ENCODE results near the gene TARBP1.
A peak's percentile ranks its signal among the peaks of the same experiment; 100 is the strongest.
"Not testable (repeated sequence)": the region's sequence is repeated elsewhere in the genome, so short reads cannot be mapped to it uniquely, and the experiment has no call there.

TARBP1 gene, protein sequence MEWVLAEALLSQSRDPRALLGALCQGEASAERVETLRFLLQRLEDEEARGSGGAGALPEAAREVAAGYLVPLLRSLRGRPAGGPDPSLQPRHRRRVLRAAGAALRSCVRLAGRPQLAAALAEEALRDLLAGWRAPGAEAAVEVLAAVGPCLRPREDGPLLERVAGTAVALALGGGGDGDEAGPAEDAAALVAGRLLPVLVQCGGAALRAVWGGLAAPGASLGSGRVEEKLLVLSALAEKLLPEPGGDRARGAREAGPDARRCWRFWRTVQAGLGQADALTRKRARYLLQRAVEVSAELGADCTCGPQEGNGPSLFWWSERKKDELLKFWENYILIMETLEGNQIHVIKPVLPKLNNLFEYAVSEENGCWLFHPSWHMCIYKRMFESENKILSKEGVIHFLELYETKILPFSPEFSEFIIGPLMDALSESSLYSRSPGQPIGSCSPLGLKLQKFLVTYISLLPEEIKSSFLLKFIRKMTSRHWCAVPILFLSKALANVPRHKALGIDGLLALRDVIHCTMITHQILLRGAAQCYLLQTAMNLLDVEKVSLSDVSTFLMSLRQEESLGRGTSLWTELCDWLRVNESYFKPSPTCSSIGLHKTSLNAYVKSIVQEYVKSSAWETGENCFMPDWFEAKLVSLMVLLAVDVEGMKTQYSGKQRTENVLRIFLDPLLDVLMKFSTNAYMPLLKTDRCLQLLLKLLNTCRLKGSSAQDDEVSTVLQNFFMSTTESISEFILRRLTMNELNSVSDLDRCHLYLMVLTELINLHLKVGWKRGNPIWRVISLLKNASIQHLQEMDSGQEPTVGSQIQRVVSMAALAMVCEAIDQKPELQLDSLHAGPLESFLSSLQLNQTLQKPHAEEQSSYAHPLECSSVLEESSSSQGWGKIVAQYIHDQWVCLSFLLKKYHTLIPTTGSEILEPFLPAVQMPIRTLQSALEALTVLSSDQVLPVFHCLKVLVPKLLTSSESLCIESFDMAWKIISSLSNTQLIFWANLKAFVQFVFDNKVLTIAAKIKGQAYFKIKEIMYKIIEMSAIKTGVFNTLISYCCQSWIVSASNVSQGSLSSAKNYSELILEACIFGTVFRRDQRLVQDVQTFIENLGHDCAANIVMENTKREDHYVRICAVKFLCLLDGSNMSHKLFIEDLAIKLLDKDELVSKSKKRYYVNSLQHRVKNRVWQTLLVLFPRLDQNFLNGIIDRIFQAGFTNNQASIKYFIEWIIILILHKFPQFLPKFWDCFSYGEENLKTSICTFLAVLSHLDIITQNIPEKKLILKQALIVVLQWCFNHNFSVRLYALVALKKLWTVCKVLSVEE (N-terminal part only)

DNA sequence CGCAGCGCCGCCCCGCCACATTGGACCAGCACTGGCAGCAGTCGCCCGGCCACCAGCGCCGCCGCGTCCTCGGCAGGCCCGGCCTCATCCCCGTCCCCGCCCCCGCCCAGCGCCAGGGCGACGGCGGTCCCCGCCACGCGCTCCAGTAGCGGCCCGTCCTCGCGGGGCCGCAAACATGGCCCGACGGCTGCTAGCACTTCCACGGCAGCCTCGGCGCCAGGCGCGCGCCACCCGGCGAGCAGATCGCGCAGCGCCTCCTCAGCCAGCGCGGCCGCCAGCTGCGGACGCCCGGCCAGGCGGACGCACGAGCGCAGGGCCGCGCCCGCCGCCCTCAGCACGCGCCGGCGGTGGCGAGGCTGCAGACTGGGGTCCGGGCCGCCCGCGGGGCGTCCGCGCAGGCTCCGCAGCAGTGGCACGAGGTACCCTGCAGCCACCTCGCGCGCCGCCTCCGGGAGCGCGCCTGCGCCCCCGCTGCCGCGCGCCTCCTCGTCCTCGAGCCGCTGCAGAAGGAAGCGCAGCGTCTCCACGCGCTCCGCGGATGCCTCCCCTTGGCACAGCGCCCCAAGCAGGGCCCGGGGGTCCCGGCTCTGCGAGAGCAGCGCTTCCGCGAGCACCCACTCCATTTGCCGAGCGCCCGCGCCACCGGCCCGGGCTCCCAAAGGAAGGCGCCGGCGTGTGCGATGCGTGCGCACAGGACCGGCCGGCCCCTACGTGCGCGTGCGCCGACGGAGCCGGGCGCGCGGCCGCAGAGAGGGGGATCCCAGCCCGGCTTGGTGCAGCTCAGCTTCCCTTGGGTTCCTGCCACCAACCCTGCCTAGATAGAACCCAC lies at the start of gene TARBP1:
Gene TARBP1 (minus strand): TSS at position 699 of the 829 bp plus-strand sequence. CDS start 76 bp downstream, at position 623.
- peak; percentile 36 to 68 for DNase-seq (ENCODE audit: low read depth in 2 of 2)

DNA sequence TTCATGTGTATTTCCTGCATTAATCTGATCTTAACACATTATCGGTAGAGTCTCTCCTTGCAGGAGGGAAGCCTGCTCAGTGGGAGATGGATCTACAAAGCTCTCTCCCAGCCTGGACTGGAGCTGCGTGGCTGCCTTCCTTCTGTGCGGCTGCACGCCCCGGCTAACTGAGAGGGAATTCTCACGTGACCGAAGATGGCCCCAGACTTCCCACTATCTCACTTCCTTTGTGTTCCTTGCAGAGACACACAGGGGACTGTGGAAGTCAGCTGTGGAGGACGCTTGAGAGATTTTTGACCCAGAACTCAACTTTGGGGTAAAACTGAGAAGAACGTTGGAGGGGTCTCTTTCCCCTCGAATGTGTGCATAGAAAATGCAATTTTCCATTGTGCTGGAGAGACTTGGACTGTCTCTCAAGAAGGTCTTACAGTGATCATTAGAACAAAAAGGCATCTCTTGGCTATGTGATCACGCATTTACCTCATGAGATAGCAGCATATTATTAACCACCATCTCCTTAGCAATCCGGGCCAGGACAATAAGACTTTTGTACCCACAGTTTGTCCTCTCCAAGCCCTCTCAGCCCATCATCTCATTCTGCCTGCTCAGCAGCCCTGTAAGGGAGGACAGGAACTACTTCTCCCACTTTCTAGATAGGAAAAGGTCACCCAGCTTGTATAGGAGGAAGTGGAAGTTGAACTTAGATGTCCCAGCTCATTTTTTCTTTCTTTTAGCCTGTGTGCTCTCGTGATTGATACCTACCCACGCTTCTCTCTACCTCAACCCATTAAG lies 49.3 kb upstream of the TARBP1 start:
- DNase-seq (ENCODE audit: low read depth in 2 of 2), result no peak

DNA sequence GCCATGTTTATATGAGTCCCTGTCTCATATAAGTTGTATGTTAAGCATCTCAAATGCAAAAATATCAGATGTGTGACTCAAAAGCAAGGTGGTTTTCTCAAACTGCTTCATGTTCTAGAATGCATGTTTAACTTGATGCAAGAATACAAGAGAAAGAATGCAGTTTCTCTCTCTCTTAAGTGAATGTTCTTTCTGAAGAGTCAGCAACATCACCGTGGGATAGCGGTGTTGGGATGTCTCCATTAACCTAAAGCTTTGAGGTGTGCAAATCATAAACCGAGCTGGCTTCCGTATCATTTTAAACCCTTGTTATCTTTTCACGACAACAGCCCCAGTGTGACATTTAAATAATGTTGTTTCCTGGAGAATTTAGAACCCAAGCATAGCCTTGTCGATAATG lies 48.4 kb upstream of the TARBP1 start:
- DNase-seq (ENCODE audit: low read depth in 2 of 2), result no peak

DNA sequence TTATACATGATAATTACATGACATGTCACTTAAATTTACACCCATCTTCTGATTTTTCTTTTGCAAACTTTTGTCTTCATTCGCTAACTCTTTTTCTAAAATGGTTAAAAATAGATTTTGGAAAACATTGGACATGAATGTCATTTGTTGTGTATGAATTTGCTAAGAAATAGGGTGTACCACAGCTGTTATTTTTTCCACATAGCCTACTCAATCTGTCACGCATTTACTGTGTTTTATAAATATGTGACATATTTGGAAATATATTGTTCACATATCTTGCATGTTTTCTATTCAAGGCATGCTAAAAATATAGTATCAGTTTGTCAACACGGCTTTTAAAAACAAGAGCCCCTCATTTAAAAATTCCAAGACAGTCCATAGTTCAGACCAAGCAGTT lies 47.9 kb upstream of the TARBP1 start:
- no peak for DNase-seq (ENCODE audit: low read depth in 2 of 2)

DNA sequence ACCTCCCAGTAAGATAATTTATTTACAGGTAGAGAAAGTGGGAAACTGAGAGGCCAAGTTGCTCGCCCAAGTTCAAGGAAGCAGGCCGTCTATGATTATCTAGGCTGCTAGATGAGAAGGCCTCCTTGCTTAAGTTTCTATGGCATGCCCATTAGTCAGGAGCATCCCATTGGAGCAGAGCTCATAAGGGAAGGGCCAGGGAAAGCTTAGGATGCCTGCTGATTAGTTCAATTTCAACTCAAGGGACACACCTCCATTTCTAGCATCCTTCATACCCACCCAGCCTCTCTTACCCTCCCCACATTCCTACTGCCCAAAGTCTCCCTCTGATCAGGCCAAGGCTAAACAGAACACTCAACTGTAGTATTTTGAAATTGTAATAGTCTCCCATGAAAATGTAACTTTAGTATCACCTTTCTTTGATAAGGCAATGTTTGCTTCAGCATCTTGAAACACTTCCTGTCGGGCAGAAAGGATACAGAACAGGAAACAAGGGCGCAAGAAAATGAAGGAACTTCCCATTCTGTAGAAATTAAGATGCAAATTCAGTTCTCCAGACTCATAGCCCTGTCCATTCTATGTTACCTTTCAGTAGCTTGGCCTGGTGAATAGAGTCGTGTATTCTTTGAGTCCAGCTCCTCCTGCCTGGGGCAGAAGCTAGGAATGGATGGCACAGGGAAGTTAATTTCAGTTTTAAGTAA lies 46.3 kb upstream of the TARBP1 start:
- DNase-seq (ENCODE audit: low read depth in 2 of 2), result no peak

DNA sequence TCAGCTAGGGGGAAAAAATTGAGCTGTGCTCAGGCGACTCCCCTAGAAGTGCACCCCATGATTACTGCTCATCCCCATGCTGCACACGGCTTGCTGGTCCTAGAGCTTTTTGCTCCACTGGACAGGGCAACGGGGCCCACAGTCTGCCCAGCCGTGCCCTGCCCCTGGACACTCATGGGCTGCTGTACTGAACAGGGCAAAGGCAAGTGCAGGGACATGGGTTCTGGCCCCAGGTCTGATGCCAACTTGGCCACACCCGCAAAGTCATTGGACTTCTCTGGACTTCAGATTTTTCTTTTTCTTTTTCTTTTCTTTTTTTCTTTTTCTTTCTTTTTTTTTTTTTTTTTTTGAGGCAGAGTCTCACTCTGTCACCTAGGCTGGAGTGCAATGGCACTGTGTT lies 42.9 kb upstream of the TARBP1 start:
- DNase-seq (ENCODE audit: low read depth in 2 of 2), result no peak

DNA sequence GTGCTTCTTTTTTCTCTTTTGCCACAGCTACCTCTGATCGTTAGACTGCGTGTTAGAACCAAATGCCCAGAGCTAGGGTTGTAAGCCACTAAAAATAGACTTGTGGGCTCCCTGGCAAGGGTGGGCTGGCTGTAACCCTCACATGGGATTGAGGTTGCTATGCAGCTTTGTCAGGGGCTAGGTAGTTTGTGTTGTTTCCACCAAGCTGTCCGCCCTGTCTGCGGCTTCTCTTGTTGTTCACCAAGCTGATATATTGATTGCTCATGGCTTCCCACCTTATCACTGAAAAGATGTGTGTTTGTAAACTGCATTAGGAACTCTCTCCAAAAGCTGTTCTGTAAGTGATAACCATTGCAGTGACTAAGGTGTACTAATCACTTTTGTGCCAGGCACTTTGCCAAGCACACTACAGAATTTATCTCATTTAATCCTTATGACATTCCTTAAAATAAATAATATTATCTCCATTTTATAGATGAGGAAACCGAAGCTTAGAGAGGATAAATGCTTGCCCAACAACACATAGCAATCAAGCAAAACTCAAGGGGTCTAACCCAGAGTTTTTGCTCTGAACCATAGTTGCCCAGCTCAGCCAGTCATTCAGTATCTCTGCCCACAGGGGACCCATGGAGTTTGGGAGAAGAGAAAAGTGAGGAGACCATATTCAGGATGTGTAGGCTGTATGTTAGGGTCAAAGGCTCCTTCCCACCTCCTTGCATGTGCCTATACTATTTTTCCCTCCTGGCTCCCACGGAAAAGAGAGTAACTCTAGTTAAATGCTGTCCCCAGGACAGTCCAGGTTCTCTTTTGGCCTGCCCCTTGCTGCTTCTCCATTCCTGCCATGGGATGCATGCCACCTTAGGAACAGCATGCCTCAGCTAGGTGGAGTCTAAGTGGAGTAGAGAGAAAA lies 42.2 kb upstream of the TARBP1 start:
- DNase-seq (ENCODE audit: low read depth in 2 of 2), result no peak

DNA sequence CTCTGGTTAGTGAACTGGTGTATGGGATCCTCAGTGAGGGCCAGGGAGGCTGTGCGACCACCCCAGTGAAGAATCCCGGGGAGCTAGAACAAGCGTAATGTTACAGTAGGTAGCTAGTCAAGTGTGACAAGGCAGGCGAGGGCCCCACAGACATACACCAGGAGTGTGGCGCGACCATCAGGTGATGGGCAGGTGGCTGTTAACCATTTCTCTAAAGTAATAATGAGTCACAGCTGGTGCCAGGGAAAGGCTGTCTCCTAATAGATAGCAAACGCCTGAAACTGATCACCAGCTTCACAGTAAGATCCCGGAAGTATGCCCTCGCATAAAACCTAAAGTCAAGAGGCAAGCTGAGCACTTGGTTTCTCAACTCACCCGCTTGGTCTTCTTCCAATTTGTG lies 40.5 kb upstream of the TARBP1 start:
- no peak for DNase-seq (ENCODE audit: low read depth in 2 of 2)

DNA sequence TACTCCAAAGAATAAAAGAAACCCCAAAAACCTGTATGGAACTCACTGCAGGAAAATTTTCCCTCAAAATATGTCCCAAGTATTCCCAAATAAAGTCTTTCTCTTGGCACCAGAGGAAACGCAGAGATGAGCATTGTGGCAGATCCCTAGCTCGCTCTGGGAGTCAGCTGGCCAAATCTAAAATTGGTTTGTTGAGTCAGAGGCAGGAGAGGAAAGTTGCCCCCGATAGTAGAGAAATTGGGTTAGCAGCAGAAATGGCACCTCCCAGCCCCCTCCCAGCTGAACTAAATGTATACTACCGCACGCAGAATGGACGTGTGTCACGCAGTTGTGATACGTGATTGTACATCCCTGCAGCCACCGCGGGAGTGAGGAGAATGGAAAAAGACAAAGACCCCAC lies 39.9 kb upstream of the TARBP1 start:
- DNase-seq (ENCODE audit: low read depth in 2 of 2), result no peak

DNA sequence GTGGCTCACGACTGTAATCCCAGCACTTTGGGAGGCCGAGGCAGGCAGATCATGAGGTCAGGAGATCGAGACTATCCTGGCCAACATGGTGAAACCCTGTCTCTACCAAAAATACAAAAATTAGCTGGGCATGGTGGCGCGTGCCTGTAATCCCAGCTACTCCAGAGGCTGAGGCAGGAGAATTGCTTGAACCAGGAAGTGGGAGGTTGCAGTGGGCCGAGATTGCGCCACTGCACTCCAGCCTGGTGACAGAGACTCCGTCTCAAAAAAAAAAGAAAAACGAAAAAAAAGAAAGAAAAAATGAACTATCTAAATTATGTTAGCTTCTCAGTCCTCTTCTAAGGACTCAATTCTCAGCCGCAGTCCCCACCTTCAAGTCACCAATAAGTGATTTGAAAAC lies 39.1 kb upstream of the TARBP1 start:
- not testable (repeated sequence) for DNase-seq (ENCODE audit: low read depth in 2 of 2)

DNA sequence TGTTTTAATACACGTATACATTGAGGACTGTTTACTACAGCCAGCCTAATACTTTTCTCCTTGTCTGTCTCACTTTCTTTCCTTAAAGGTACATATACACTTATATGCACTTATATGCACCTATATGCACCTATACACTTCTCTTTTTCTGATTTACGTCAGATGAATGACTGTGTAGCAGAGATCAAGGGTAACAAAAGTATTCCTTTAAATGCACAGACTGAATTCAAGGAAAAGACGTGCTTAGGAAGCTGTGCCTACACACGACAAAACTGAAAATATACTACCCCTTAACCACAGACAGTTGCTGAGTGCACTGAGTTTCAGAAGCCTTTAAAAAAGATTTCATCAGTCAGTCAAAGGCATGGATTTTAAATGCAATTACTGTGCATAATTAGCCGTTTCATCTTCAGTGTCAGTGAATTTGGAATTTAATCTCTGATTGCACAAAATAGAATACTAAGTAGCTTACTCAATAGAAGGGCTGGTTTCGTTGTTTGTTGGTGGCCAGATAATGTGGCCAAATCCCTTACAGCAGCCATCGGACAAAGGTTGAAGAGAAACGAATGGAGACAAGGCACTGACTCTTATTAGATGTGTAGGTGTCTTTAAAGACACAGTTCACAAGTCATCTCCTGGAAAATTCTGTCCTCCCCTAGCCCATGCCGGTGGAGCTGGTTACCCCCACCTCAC lies 38.3 kb upstream of the TARBP1 start:
- DNase-seq (ENCODE audit: low read depth in 2 of 2), result no peak

DNA sequence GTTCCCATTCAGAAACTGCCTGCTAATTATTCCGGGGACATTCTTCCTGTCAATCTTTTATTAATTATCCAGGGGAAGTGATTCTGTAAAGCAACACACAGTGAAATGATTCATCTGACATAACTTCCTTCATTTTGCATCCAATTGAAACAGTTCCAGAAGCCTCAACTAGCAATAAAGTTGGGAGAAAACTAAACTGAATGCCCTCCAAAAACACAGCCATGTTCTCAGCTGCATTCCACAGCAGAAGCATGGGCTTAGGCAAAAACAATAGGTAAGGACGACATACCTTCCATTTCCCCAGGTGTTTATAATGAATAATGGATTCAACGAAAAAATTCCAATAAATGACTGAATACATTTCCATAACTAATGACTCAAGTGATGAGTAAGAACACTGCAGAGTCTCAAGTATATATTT lies 36.9 kb upstream of the TARBP1 start:
- no peak for DNase-seq (ENCODE audit: low read depth in 2 of 2)

DNA sequence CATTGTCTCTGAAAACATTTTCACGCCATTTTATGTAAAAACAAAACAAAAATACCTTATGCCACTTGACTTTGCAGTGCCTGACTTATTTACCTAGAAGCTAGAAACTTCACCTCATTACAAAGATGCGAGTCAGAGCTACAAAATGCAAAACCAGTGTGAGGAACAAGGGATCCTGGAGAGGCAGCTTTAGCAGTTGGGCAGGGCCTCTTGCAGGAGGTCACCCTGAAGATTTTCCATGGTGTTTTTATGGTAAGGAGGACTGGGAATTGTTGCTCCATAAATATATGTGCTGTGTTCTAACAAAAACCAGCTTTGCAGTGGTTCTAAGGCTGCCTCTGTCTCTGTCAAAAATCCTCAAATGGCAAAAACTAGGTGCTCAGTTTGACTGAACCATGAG lies 36.4 kb upstream of the TARBP1 start:
- no peak for DNase-seq (ENCODE audit: low read depth in 2 of 2)

DNA sequence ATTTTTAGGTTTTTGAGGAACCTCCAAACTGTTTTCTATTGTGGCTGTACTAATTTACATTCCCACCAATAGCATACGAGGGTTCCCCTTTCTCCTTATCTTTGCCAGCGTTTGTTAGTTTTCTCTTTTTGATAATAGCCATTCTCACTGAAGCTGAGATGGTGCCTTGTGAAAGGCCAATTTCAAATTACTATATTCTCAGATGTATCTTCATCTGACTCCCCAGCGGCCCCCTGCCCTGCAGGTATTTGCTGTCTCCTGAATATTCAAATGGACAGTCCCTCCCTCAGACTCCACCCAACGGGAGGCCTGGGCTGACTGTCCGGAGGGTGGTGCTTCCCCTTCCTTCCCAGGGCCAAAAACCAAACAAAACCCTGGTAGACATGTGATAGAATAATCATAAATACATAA lies 33.5 kb upstream of the TARBP1 start:
- DNase-seq (ENCODE audit: low read depth in 2 of 2), result no peak

DNA sequence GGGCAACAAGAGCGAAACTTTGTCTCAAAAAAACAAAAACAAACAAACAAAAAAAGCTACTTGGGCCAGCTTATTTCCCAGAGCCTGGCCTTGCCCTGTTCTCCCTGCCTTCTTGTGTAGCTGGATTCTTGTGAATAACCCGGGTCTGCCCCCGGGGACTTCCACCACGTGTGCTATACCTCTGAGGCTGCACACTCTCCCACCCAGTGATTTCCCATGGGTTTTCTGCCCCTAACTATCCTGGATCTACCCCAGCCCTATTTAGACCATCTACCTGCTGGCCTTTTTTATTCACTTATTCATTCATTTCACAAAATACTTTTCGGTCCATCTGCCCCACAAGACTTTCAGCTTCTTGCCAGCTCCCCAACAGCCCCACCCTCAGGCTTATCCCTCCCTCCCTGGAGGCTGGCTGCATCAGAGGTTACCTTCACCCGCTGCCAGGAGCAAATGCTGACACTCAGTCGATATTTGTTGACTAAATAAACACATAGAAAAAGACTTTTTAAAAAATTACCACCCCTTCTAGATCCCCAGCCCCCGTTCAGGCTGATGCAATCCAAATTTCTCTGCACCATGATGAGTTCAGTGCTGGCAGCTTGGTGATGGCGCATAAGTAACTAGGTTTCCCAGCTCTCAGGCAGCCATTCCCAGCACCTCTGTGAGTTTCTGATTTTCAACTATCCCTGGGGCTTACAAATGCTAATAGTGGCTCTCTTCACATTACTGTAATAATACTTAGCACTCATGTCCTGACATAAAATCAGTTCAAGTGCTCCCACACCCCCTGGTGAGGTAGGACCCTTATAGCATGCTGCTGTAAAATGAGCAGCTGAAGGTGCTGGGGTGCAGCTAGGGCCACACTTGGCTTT lies 30.7 kb upstream of the TARBP1 start:
- DNase-seq (ENCODE audit: low read depth in 2 of 2), result no peak

DNA sequence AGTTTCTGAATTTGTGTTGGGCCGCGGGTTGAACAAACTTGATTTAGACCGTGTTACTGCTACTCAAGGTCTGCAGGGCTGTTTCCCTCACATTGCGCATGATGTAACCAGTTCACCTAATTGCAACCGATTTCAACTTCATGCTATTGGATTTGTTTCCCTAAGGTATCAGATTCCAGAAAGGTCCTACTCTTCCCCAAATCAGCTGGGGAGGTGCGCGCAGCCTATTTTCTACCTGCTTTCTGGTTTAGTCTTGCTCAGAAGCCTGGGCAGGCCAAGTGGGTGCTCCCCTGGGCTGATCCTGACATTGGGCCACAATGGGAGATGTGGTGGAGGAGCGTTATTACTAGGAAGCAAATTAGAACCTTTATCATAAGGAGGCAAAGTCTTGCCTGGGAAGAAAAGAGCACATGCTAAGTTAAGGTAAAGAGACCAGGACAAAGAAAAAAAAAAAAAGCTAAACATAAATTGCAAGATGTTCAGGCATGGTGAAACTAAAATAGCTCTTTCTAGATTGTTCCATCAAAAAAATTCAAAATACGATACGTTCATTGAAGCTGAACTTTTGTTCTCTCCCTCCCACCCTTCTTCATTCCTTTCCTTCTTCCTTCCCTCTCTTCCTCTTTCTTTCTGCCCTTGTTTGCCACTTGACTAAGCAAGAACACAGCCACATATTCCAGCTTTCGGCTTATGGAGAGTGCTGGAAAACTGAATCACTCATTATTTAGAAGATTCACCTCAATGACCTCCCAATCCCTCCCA lies 28.8 kb upstream of the TARBP1 start:
- DNase-seq (ENCODE audit: low read depth in 2 of 2), result no peak

Measured in stimulated activated CD8-positive, alpha-beta memory T cell treated with anti-CD3 and anti-CD28 coated beads, Interleukin-15, amount 100 ng/mL, for 4 hours (primary cell).